ENCODE data around the gene IQCF2. TPM values are rescaled to one million over a fixed set of nuclear protein-coding genes. Genes with fewer than 3 reads are reported as not detected.
"Not testable (repeated sequence)": the region's sequence is repeated elsewhere in the genome, so short reads cannot be mapped to it uniquely, and the experiment has no call there.

The IQCF2 gene
- total RNA-seq, 1 donor from 2014 or later: not detected

- no peak for DNase-seq
- intact Hi-C loops (cut with DNase I): no loop called here
- ATAC-seq (ENCODE audit: poor library complexity): no peak
Observed at GRCh38 chr3:51874889-51875288, 13.5 kb downstream of the IQCF2 start.

DNA sequence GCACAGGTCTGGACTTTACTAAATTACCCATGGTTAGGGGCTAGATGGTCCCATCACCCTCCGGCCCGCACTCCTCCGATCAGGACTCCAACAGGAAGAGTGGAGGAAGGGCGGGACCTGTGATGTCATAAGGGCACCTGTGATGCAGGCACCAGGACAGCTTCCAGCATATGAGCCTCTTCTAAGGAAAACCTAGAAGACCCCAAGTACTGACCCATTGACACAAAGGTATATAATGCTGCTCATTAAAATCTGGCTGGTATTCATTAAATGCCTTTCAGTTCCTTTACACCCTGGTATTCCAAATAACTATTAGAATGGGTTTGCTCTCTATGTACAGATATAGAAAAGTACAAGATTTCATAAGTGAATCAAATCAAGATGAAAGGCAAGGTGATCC is 14.1 kb downstream of the IQCF2 start, which contains the start of gene IQCF5:
IQCF5 (minus strand) TSS at position 101 of the 400 bp plus-strand sequence; CDS start at position 31, 70 bp downstream.
- DNase-seq (no peak), ATAC-seq (ENCODE audit: poor library complexity) (no peak)
- intact Hi-C loops (cut with DNase I): no loop called here

DNA sequence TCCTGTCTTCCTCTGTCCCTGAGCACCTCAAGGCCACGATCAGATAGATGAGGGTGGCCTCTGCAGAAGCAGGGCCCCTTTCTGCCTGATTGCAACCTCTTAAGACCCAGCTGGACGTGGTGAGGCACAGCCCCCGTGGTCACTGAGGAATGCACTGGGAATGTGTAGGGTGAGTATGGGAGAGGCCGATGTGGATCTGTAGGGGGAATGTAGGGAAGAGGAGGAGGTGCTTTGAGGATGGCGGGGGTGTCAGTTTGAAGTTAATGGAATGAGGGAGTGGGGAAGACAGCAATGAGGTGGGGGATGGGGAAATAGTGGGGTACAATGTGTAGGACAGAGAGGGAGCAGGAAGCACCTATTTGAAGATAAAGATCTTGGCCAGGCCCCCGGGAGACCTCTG is 14.8 kb downstream of the IQCF2 start:
- intact Hi-C loops (cut with DNase I): no loop called here
- no peak for ATAC-seq (ENCODE audit: poor library complexity)

GRCh38 chr3:51879937-51880336 is 18.5 kb downstream of the IQCF2 start:
- ATAC-seq (ENCODE audit: poor library complexity) (no peak), DNase-seq (no peak)
- intact Hi-C loops (cut with DNase I): no loop called here

More for the DNA sequence above, 14.8 kb downstream of the IQCF2 start:
- no peak for DNase-seq

- ATAC-seq (ENCODE audit: poor library complexity): no peak
- no peak for DNase-seq
- intact Hi-C loops (cut with DNase I): no loop called here
Observed at GRCh38 chr3:51886447-51886846, 25.0 kb downstream of the IQCF2 start.

DNA sequence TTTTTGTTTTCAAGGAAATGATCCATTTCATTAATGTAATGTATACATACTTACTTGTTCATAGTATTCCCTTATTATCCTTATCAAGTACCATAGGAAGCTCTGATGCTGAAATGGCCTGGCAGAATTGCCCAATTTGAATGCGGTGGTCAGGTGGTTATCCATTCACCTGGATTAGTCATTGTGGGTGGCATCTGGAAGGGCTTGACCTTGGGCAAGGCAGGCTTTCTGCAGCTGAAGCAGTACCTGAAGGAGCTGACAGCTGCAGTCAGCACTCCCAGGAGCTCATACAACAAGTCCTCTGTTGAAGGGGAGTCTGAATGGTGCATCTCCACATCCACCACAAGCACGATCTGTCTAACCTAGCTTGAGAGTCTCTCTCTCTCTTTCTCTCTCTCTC is 26.2 kb downstream of the IQCF2 start:
- intact Hi-C loops (cut with DNase I): no loop called here
- DNase-seq (no peak), ATAC-seq (ENCODE audit: poor library complexity) (no peak)

DNA sequence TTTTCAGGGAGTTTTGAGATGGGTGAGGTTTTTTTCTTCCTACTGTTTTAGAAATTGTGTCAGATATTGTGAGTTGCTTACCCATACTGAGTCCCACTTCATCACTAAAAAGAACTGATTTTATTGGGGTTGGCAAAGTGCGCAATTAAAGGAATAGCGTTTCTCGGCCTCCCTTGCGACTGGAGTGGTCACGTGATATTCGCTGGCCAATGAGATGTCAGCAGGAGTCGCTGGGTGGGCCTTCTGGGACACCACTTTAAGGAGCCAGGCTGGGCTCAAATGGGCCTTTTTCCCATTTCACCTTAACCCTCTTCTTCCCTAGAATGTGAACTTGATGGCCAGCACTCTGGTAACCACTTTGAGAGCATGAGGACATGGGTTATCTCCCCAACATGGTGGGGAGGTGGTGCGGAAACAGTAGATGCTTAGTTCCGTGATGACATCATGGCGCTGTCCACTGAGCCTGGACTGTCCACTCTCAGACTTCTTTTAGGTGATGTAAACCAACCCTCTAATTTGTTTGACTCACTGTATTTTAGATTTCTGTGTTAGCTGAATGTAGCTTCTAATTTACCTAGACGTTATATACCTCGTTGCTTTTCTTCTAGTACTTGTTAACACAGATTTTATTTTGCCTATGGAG is 27.2 kb downstream of the IQCF2 start:
- intact Hi-C loops (cut with DNase I): no loop called here
- DNase-seq (no peak), ATAC-seq (ENCODE audit: poor library complexity) (no peak)

DNA sequence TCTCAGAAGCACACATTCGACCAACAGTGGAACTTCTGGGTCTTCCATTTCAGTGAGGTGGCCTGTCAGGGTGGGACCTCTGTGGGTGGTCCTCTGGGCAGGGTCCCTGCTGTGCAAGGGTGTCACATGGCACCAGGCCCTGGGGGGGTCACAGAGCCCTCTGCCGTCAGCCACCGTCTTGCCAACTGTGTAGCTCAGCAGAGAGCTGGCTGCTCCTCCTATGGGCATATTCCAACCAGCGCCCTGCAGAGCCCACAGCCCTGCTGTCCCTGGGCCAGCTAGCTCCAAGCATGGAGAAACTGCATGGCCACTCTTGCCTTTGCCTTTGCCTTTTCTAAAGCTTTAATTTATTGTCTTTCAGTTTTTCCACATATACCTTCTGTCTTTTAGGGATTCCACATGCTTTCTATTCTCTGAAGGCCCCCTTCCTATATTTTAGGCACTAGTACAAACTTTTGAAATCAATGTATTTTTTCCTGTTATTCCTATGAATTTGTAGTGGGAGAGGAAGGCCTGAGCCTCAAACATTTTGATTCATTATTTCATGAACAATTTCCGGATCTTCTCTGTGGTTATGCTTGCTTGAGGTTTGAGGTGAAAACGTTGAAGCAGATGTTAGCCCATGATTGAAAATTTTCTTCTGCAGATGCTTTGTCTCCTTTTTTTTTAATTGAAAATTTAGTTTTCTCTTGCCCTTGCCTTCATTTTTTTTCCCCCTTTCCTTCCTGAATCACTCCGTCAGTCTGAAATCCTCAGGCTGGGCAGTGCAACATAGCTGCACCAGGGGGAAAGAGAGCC is 30.0 kb downstream of the IQCF2 start:
- no peak for DNase-seq
- intact Hi-C loops (cut with DNase I): no loop called here
- no peak for ATAC-seq (ENCODE audit: poor library complexity)

DNA sequence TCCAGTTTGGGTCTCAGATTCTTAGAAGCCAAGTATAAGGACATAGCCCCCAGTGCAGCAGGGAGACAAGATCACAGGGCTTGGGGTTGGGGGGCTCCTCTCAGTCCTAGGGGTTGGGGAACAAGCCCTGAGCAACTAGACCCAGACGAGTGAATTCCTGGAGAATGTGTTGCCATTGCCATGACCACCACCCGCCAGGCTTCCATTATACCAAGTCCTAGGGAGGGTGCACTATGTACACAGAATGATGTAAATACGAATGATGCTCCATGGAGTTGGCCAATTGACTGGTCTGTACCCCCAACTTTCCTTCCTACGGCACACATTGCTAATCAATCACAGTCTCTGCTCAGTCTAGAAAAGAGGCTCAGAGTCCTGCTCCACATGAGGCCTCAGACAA is 33.0 kb downstream of the IQCF2 start:
- no peak for ATAC-seq (ENCODE audit: poor library complexity)
- intact Hi-C loops (cut with DNase I): no loop called here

GRCh38 chr3:51894939-51895338 is 33.5 kb downstream of the IQCF2 start:
- DNase-seq: no peak
- ATAC-seq (ENCODE audit: poor library complexity): no peak
- intact Hi-C loops (cut with DNase I): no loop called here

More for the DNA sequence above, 33.0 kb downstream of the IQCF2 start:
- DNase-seq: no peak

GRCh38 chr3:51896607-51897305 is 35.3 kb downstream of the IQCF2 start:
- intact Hi-C loops (cut with DNase I): no loop called here
- ATAC-seq (ENCODE audit: poor library complexity) (no peak), DNase-seq (no peak)

- ATAC-seq (ENCODE audit: poor library complexity) (no peak), DNase-seq (no peak)
- intact Hi-C loops (cut with DNase I): no loop called here
Observed at GRCh38 chr3:51897391-51897790, 36.0 kb downstream of the IQCF2 start.

GRCh38 chr3:51900043-51900442 is 38.6 kb downstream of the IQCF2 start:
- DNase-seq; ATAC-seq (ENCODE audit: poor library complexity); intact Hi-C loops (cut with DNase I): not testable (repeated sequence)

DNA sequence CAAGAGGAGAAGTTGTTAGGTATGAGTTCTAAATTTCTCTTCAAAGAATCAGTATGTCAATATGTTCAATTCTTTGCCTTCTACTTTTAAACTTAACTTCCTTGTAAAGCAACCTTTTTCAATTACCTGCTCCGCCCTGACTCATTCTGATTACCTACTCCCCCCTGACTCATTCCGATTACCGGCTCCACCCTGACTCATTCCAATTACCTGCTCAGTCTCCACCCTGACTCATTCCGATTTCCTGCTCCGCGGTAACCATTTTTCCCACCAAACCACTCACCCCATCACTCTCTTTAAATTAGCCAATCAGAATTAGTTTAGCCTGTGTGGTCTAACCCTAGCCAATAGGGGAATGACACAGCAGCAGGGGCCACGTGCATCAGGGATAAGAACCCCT is 40.9 kb downstream of the IQCF2 start:
- intact Hi-C loops (cut with DNase I); DNase-seq; ATAC-seq (ENCODE audit: poor library complexity): not testable (repeated sequence)

GRCh38 chr3:51904034-51904823 is 42.8 kb downstream of the IQCF2 start:
- DNase-seq (no peak), ATAC-seq (ENCODE audit: poor library complexity) (no peak)
- intact Hi-C loops (cut with DNase I): no loop called here

- ATAC-seq (ENCODE audit: poor library complexity) (no peak), DNase-seq (no peak)
- intact Hi-C loops (cut with DNase I): no loop called here
Observed at GRCh38 chr3:51908026-51908425, 46.6 kb downstream of the IQCF2 start.

Measured in Right ventricle myocardium superior (tissue), 1 donor.